ENCODE data around the gene RTRAF. TPM values are rescaled to one million over a fixed set of nuclear protein-coding genes. Genes with fewer than 3 reads are reported as not detected.

RTRAF gene
- polyA plus RNA-seq, 1 donor (not counting 4 experiments of a cell fraction or from before 2014, with no cell fraction given), result 255 TPM

- Histone ChIP-seq H3K79me2 (ENCODE audit: control insufficient read depth, insufficient read depth, low read length) (no peaks in the 10 kb centered on the region), H3K4me1 (ENCODE audit: control insufficient read depth, extremely low read depth, insufficient read depth, low read length) (no peaks in the 10 kb centered on the region), H2AFZ (ENCODE audit: control insufficient read depth, low read length) (no peak overlapping the region), H3K27ac (ENCODE audit: control insufficient read depth, insufficient read depth, low read length) (no peak overlapping the region), H3K36me3 (ENCODE audit: control insufficient read depth in 2 of 2, extremely low read depth in 1 of 2, insufficient read depth in 2 of 2, low read length in 2 of 2) (peaks cover 19 to 29% of the 10 kb centered on the region in 2 experiments), H3K27me3 (ENCODE audit: control insufficient read depth, extremely low read depth, insufficient read depth, low read length) (no peaks in the 10 kb centered on the region), H3K9me3 (ENCODE audit: control insufficient read depth, low read depth, low read length) (no peaks in the 10 kb centered on the region), H3K9ac (ENCODE audit: control insufficient read depth, extremely low read depth, insufficient read depth, low read length) (no peak overlapping the region), H3K4me2 (ENCODE audit: control insufficient read depth, extremely low read depth, insufficient read depth, low read depth, low read length) (no peak overlapping the region), H3K9me1 (ENCODE audit: control insufficient read depth, extremely low read depth, insufficient read depth, low read length) (no peaks in the 10 kb centered on the region), H4K20me1 (ENCODE audit: control insufficient read depth, extremely low read depth, insufficient read depth, low read length) (no peaks in the 10 kb centered on the region), H3K4me3 (ENCODE audit: control insufficient read depth in 2 of 3, extremely low read depth in 1 of 3, insufficient read depth in 2 of 3, low read depth in 1 of 3, low read length in 3 of 3) (no peak overlapping the region)
- DNase-seq (ENCODE audit: low read depth, low spot score) (no peak), FAIRE-seq (no peak)
- TF ChIP-seq EZH2 (IDR thresholded peaks at IDR 0.05; ENCODE audit: low read length), result no peak
- no peak for TF ChIP-seq CTCF (optimal IDR thresholded peaks at IDR 0.05 in 1 of 3, IDR thresholded peaks at IDR 0.05 in 1 of 3, conservative IDR thresholded peaks at IDR 0.05 in 1 of 3; ENCODE audit: extremely low read depth in 1 of 3, insufficient read depth in 2 of 3, low read length in 3 of 3)
- dilution Hi-C loops (cut with MboI; ENCODE audit: extremely low pct_ligation_motif_present, low sequenced_read_pairs), result no loop called here
These were observed 14.0 kb downstream of the RTRAF start for GRCh38 chr14:52003324-52003723.

- TF ChIP-seq CTCF (optimal IDR thresholded peaks at IDR 0.05 in 1 of 3, IDR thresholded peaks at IDR 0.05 in 1 of 3, conservative IDR thresholded peaks at IDR 0.05 in 1 of 3; ENCODE audit: extremely low read depth in 1 of 3, insufficient read depth in 2 of 3, low read length in 3 of 3) (no peak), EZH2 (IDR thresholded peaks at IDR 0.05; ENCODE audit: low read length) (no peak)
- Histone ChIP-seq H3K79me2 (ENCODE audit: control insufficient read depth, insufficient read depth, low read length) (no peaks in the 10 kb centered on the region), H3K4me3 (ENCODE audit: control insufficient read depth in 2 of 3, extremely low read depth in 1 of 3, insufficient read depth in 2 of 3, low read depth in 1 of 3, low read length in 3 of 3) (no peak overlapping the region), H3K9me3 (ENCODE audit: control insufficient read depth, low read depth, low read length) (no peaks in the 10 kb centered on the region), H2AFZ (ENCODE audit: control insufficient read depth, low read length) (no peak overlapping the region), H4K20me1 (ENCODE audit: control insufficient read depth, extremely low read depth, insufficient read depth, low read length) (no peaks in the 10 kb centered on the region), H3K27ac (ENCODE audit: control insufficient read depth, insufficient read depth, low read length) (no peak overlapping the region), H3K4me1 (ENCODE audit: control insufficient read depth, extremely low read depth, insufficient read depth, low read length) (no peaks in the 10 kb centered on the region), H3K36me3 (ENCODE audit: control insufficient read depth in 2 of 2, extremely low read depth in 1 of 2, insufficient read depth in 2 of 2, low read length in 2 of 2) (peaks cover 26 to 30% of the 10 kb centered on the region in 2 experiments), H3K9ac (ENCODE audit: control insufficient read depth, extremely low read depth, insufficient read depth, low read length) (no peak overlapping the region), H3K9me1 (ENCODE audit: control insufficient read depth, extremely low read depth, insufficient read depth, low read length) (no peaks in the 10 kb centered on the region), H3K4me2 (ENCODE audit: control insufficient read depth, extremely low read depth, insufficient read depth, low read depth, low read length) (no peak overlapping the region), H3K27me3 (ENCODE audit: control insufficient read depth, extremely low read depth, insufficient read depth, low read length) (no peaks in the 10 kb centered on the region)
- FAIRE-seq (no peak), DNase-seq (ENCODE audit: low read depth, low spot score) (no peak)
- dilution Hi-C loops (cut with MboI; ENCODE audit: extremely low pct_ligation_motif_present, low sequenced_read_pairs), result no loop called here
These were observed 16.3 kb downstream of the RTRAF start for GRCh38 chr14:52005625-52006024.
